Measurements from ENCODE around the gene AGBL3.

The AGBL3 gene

DNA sequence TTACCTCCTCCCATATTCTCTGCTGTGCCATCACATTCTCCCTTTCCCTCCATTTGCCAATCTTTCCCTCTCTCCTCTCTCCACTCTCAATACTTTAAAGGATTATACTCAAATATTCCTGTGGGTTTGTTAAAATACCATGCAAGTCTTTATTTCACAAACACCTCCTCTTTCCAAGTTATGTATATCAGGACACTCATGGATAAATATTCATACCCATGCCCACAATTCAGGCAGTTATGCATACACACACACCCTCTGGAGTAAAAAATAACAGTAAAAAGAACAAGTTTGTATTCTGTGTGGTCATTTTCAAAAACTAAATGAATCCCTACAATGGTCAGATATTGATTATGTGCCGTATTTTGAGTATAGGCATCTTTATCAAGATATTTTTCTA is 88.2 kb downstream of the AGBL3 start:
- Histone ChIP-seq H3K4me3 (ENCODE audit: insufficient read depth, low read depth, low read length) (no peak overlapping the region), H3K27ac (ENCODE audit: insufficient read depth, low read depth, low read length, poor library complexity, severe bottlenecking) (no peak overlapping the region), H3K9me3 (ENCODE audit: control insufficient read depth, low read length) (no peaks in the 10 kb centered on the region), H3K36me3 (ENCODE audit: control insufficient read depth, insufficient read depth, low read length) (no peaks in the 10 kb centered on the region), H3K4me1 (ENCODE audit: control insufficient read depth, insufficient read depth, low read length) (no peaks in the 10 kb centered on the region), H3K27me3 (ENCODE audit: control insufficient read depth, insufficient read depth, low read length, poor library complexity, severe bottlenecking) (no peaks in the 10 kb centered on the region)
- WGBS, 2 experiments, result no CpG with 5 or more reads among the region's 1 CpG

DNA sequence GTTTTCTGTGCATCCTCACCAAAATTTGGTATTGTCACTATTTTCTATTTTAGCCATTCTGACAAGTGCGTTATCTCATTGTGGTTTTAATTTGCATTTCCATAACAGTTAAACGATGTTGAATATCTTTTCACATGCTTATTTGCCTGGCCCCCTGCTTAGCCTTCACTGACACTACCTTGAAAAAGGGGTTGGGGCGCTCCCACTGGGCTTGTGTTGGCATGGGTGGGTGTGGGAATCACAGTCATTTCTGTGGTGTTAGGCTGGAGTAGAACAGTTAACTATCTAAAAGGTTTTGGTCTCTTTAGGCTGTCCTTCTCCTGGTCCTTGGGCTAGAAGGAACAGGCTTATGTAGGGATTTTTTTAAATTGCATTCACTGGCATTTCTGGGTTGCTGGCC is 89.4 kb downstream of the AGBL3 start:
- H3K4me1 ChIP-seq (ENCODE audit: control insufficient read depth, insufficient read depth, low read length), result no peaks in the 10 kb centered on the region
- H3K36me3 ChIP-seq (ENCODE audit: control insufficient read depth, insufficient read depth, low read length), result no peaks in the 10 kb centered on the region
- no peak overlapping the region for H3K4me3 ChIP-seq (ENCODE audit: insufficient read depth, low read depth, low read length)
- H3K9me3 ChIP-seq (ENCODE audit: control insufficient read depth, low read length), result no peaks in the 10 kb centered on the region
- 43 to 49% methylated on average over 3 of the region's 3 CpGs for WGBS, 2 experiments
- H3K27me3 ChIP-seq (ENCODE audit: control insufficient read depth, insufficient read depth, low read length, poor library complexity, severe bottlenecking), result no peaks in the 10 kb centered on the region
- no peak overlapping the region for H3K27ac ChIP-seq (ENCODE audit: insufficient read depth, low read depth, low read length, poor library complexity, severe bottlenecking)

- Histone ChIP-seq H3K4me1 (ENCODE audit: control insufficient read depth, insufficient read depth, low read length) (no peaks in the 10 kb centered on the region), H3K27ac (ENCODE audit: insufficient read depth, low read depth, low read length, poor library complexity, severe bottlenecking) (no peak overlapping the region), H3K4me3 (ENCODE audit: insufficient read depth, low read depth, low read length) (no peak overlapping the region), H3K27me3 (ENCODE audit: control insufficient read depth, insufficient read depth, low read length, poor library complexity, severe bottlenecking) (no peaks in the 10 kb centered on the region), H3K9me3 (ENCODE audit: control insufficient read depth, low read length) (no peaks in the 10 kb centered on the region), H3K36me3 (ENCODE audit: control insufficient read depth, insufficient read depth, low read length) (no peaks in the 10 kb centered on the region)
- WGBS, 2 experiments, result 89 to 97% methylated on average over 4 of the region's 4 CpGs
Observed at GRCh38 chr7:135076882-135077281, 90.6 kb downstream of the AGBL3 start.

DNA sequence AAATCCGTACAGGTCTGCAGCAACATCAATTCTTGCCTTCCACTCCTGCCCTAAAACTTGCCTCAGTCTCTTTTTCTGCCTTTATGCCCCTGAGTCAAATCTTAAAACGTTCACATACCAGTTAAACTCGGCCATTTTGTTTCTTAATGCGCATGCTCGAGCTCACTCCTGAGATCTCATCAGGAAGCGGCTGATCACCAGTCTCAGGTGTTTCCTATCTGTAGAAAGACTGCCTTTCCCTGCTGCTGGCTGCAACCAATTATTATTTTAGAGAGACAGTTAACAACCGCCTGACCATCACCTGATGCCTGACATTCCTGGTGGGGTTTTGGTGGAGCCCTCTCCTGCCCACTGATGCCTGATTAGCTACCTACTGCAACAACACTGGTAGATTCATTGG is 91.3 kb downstream of the AGBL3 start:
- no peak overlapping the region for H3K4me3 ChIP-seq (ENCODE audit: insufficient read depth, low read depth, low read length)
- H3K4me1 ChIP-seq (ENCODE audit: control insufficient read depth, insufficient read depth, low read length), result no peaks in the 10 kb centered on the region
- 84 to 86% methylated on average over 7 of the region's 7 CpGs for WGBS, 2 experiments
- H3K36me3 ChIP-seq (ENCODE audit: control insufficient read depth, insufficient read depth, low read length), result no peaks in the 10 kb centered on the region
- H3K27me3 ChIP-seq (ENCODE audit: control insufficient read depth, insufficient read depth, low read length, poor library complexity, severe bottlenecking), result no peaks in the 10 kb centered on the region
- no peak overlapping the region for H3K27ac ChIP-seq (ENCODE audit: insufficient read depth, low read depth, low read length, poor library complexity, severe bottlenecking)
- H3K9me3 ChIP-seq (ENCODE audit: control insufficient read depth, low read length), result no peaks in the 10 kb centered on the region

GRCh38 chr7:135078051-135078450 is 91.7 kb downstream of the AGBL3 start:
- Histone ChIP-seq H3K4me1 (ENCODE audit: control insufficient read depth, insufficient read depth, low read length) (no peaks in the 10 kb centered on the region), H3K36me3 (ENCODE audit: control insufficient read depth, insufficient read depth, low read length) (no peaks in the 10 kb centered on the region), H3K4me3 (ENCODE audit: insufficient read depth, low read depth, low read length) (no peak overlapping the region), H3K27ac (ENCODE audit: insufficient read depth, low read depth, low read length, poor library complexity, severe bottlenecking) (no peak overlapping the region), H3K9me3 (ENCODE audit: control insufficient read depth, low read length) (no peaks in the 10 kb centered on the region), H3K27me3 (ENCODE audit: control insufficient read depth, insufficient read depth, low read length, poor library complexity, severe bottlenecking) (no peaks in the 10 kb centered on the region)

- H3K27me3 ChIP-seq (ENCODE audit: control insufficient read depth, insufficient read depth, low read length, poor library complexity, severe bottlenecking), result no peaks in the 10 kb centered on the region
- H3K9me3 ChIP-seq (ENCODE audit: control insufficient read depth, low read length), result no peaks in the 10 kb centered on the region
- no peak overlapping the region for H3K27ac ChIP-seq (ENCODE audit: insufficient read depth, low read depth, low read length, poor library complexity, severe bottlenecking)
- H3K4me3 ChIP-seq (ENCODE audit: insufficient read depth, low read depth, low read length), result no peak overlapping the region
- no peaks in the 10 kb centered on the region for H3K4me1 ChIP-seq (ENCODE audit: control insufficient read depth, insufficient read depth, low read length)
- no peaks in the 10 kb centered on the region for H3K36me3 ChIP-seq (ENCODE audit: control insufficient read depth, insufficient read depth, low read length)
Observed at GRCh38 chr7:135079068-135079467, 92.8 kb downstream of the AGBL3 start.

- Histone ChIP-seq H3K9me3 (ENCODE audit: control insufficient read depth, low read length) (no peaks in the 10 kb centered on the region), H3K27ac (ENCODE audit: insufficient read depth, low read depth, low read length, poor library complexity, severe bottlenecking) (no peak overlapping the region), H3K36me3 (ENCODE audit: control insufficient read depth, insufficient read depth, low read length) (no peaks in the 10 kb centered on the region), H3K4me1 (ENCODE audit: control insufficient read depth, insufficient read depth, low read length) (no peaks in the 10 kb centered on the region), H3K27me3 (ENCODE audit: control insufficient read depth, insufficient read depth, low read length, poor library complexity, severe bottlenecking) (no peaks in the 10 kb centered on the region), H3K4me3 (ENCODE audit: insufficient read depth, low read depth, low read length) (no peak overlapping the region)
- WGBS, 2 experiments, result 0% methylated on average over 1 of the region's 1 CpG
Observed at GRCh38 chr7:135083005-135083404, 96.7 kb downstream of the AGBL3 start.

DNA sequence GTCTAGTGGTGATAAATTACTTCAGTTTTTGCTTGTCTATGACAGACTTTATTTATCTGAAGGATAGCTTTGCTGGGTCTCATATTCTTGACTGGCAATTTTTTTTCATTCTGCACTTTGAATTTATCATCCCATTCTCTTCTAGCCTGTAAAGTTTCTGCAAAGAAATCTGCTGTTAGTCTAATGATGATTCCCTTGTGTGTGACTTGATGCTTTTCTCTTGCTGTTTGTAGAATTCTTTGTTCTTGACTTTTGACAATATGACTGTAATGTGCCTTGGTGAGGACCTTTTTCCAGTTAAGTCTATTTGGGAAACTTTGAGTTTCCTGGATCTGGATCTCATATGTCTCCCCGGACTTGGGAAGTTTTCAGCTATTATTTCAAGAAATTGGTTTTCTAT is 102.3 kb downstream of the AGBL3 start:
- H3K27me3 ChIP-seq (ENCODE audit: control insufficient read depth, insufficient read depth, low read length, poor library complexity, severe bottlenecking), result no peaks in the 10 kb centered on the region
- no peaks in the 10 kb centered on the region for H3K4me1 ChIP-seq (ENCODE audit: control insufficient read depth, insufficient read depth, low read length)
- WGBS, 2 experiments, result 100% methylated on average over 1 of the region's 1 CpG
- H3K36me3 ChIP-seq (ENCODE audit: control insufficient read depth, insufficient read depth, low read length), result no peaks in the 10 kb centered on the region
- no peak overlapping the region for H3K27ac ChIP-seq (ENCODE audit: insufficient read depth, low read depth, low read length, poor library complexity, severe bottlenecking)
- H3K4me3 ChIP-seq (ENCODE audit: insufficient read depth, low read depth, low read length), result no peak overlapping the region
- no peaks in the 10 kb centered on the region for H3K9me3 ChIP-seq (ENCODE audit: control insufficient read depth, low read length)

- H3K27me3 ChIP-seq (ENCODE audit: control insufficient read depth, insufficient read depth, low read length, poor library complexity, severe bottlenecking), result no peaks in the 10 kb centered on the region
- H3K9me3 ChIP-seq (ENCODE audit: control insufficient read depth, low read length), result no peaks in the 10 kb centered on the region
- no peaks in the 10 kb centered on the region for H3K36me3 ChIP-seq (ENCODE audit: control insufficient read depth, insufficient read depth, low read length)
- H3K4me1 ChIP-seq (ENCODE audit: control insufficient read depth, insufficient read depth, low read length), result no peaks in the 10 kb centered on the region
- H3K4me3 ChIP-seq (ENCODE audit: insufficient read depth, low read depth, low read length), result no peak overlapping the region
- WGBS, 2 experiments, result 100% methylated on average over 1 of the region's 1 CpG
- no peak overlapping the region for H3K27ac ChIP-seq (ENCODE audit: insufficient read depth, low read depth, low read length, poor library complexity, severe bottlenecking)
Observed at GRCh38 chr7:135091717-135092116, 105.4 kb downstream of the AGBL3 start.

GRCh38 chr7:135094472-135095237 is 108.3 kb downstream of the AGBL3 start:
- 92 to 96% methylated on average over 2 of the region's 2 CpGs for WGBS, 2 experiments
- H3K27me3 ChIP-seq (ENCODE audit: control insufficient read depth, insufficient read depth, low read length, poor library complexity, severe bottlenecking), result no peaks in the 10 kb centered on the region

GRCh38 chr7:135095450-135095849 is 109.1 kb downstream of the AGBL3 start:
- Histone ChIP-seq H3K27me3 (ENCODE audit: control insufficient read depth, insufficient read depth, low read length, poor library complexity, severe bottlenecking) (no peaks in the 10 kb centered on the region), H3K36me3 (ENCODE audit: control insufficient read depth, insufficient read depth, low read length) (no peaks in the 10 kb centered on the region), H3K4me1 (ENCODE audit: control insufficient read depth, insufficient read depth, low read length) (no peaks in the 10 kb centered on the region), H3K27ac (ENCODE audit: insufficient read depth, low read depth, low read length, poor library complexity, severe bottlenecking) (no peak overlapping the region), H3K9me3 (ENCODE audit: control insufficient read depth, low read length) (no peaks in the 10 kb centered on the region), H3K4me3 (ENCODE audit: insufficient read depth, low read depth, low read length) (no peak overlapping the region)
- WGBS, 2 experiments, result 93 to 96% methylated on average over 1 of the region's 1 CpG

More at GRCh38 chr7:135094472-135095237, 108.3 kb downstream of the AGBL3 start:
- Histone ChIP-seq H3K4me3 (ENCODE audit: insufficient read depth, low read depth, low read length) (no peak overlapping the region), H3K9me3 (ENCODE audit: control insufficient read depth, low read length) (no peaks in the 10 kb centered on the region), H3K27ac (ENCODE audit: insufficient read depth, low read depth, low read length, poor library complexity, severe bottlenecking) (no peak overlapping the region), H3K36me3 (ENCODE audit: control insufficient read depth, insufficient read depth, low read length) (no peaks in the 10 kb centered on the region), H3K4me1 (ENCODE audit: control insufficient read depth, insufficient read depth, low read length) (no peaks in the 10 kb centered on the region)

Measured in ectodermal cell (in vitro differentiated cells).